ENCODE measurements around the gene ZNF579. TPM values are rescaled to one million over a fixed set of nuclear protein-coding genes. Genes with fewer than 3 reads are reported as not detected.

ZNF579 gene
- total RNA-seq, 1 donor from 2014 or later, result 10.7 TPM

DNA sequence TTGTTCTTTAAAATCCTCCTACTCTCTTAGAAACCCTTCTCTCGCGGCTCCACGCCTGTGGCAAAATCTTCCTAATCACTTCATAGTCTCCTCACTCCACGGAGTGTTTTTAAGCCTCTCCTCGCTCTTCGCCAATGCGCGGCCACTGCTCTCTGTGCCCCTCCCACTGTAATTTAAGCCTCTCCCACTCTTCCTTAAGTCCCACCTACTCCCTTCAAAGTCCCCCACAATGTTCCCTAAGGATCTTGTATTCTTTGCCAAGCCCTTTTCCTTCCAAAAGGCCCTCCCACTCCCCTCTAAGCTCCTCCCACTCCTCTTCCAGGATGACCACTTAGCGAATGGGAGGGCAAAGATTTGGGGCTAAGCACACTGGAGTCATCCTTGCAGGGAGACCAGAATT lies 17.4 kb upstream of the ZNF579 start:
- Mint-ChIP-seq H3K27me3 (ENCODE audit: low read depth) (no peaks in the 10 kb centered on the region), H3K27ac (no peak overlapping the region), H3K4me1 (ENCODE audit: low read depth) (peaks cover 16% of the 10 kb centered on the region), H3K36me3 (ENCODE audit: low read depth) (peaks cover 43% of the 10 kb centered on the region), H3K4me3 (ENCODE audit: low read depth) (no peak overlapping the region), H3K9me3 (no peaks in the 10 kb centered on the region)
- intact Hi-C loops (cut with micrococcal nuclease), result loop anchor here (2.0 kb wide), 1 partner anchor 317 kb away; the partner anchor contains the start of gene HSPBP1
- DNase-seq (ENCODE audit: low spot score), result no peak

DNA sequence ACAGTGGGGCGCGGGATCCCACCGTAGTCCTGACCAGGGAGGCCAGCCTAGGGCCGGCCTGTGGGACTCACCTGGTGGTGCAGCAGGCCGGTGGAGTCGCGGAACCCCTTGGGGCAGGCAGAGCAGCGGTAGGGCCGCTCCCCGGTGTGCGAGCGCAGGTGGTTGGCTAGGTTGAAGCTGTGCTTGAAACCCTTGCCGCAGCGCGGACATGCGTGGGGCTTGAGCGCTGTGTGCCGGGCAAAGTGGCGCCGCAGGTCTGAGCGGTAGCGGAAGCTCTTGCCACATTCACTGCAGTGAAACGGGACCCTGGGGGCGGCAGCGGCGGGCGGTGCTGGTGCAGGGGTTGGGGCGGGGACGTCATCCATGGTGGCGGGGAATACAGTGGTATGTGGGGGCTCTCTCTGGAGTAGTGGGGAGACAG lies 16.9 kb upstream of the ZNF579 start:
- peaks cover 43% of the 10 kb centered on the region for H3K36me3 Mint-ChIP-seq (ENCODE audit: low read depth)
- H3K4me3 Mint-ChIP-seq (ENCODE audit: low read depth), result no peak overlapping the region
- H3K27ac Mint-ChIP-seq, result no peak overlapping the region
- peaks cover 16% of the 10 kb centered on the region for H3K4me1 Mint-ChIP-seq (ENCODE audit: low read depth)
- no peaks in the 10 kb centered on the region for H3K27me3 Mint-ChIP-seq (ENCODE audit: low read depth)
- intact Hi-C loops (cut with micrococcal nuclease), result no loop called here
- no peak for DNase-seq (ENCODE audit: low spot score)
- H3K9me3 Mint-ChIP-seq, result no peaks in the 10 kb centered on the region

DNA sequence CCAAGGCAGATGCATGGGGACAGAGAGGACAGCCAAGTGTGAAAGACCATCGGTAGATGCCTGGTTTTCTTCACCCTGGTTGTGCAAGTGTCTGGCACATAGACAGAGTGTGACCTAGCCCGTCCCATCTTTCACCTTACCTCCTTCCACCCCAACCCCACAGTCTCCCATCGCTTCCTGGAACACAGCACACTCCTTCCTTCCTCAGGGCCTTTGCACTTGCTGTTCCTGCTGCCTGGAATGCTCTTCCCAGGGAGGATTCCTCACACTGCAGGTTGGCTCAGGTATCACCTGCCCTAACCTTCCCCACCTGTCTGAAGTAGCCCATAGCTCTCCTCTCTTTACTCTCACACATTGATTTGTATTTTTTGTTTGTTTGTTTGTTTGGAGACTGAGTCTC lies 15.7 kb upstream of the ZNF579 start:
- intact Hi-C loops (cut with micrococcal nuclease), result no loop called here
- Mint-ChIP-seq H3K9me3 (no peaks in the 10 kb centered on the region), H3K27ac (no peak overlapping the region), H3K4me3 (ENCODE audit: low read depth) (no peak overlapping the region), H3K36me3 (ENCODE audit: low read depth) (peaks cover 47% of the 10 kb centered on the region), H3K4me1 (ENCODE audit: low read depth) (peaks cover 12% of the 10 kb centered on the region), H3K27me3 (ENCODE audit: low read depth) (no peaks in the 10 kb centered on the region)
- DNase-seq (ENCODE audit: low spot score), result no peak

DNA sequence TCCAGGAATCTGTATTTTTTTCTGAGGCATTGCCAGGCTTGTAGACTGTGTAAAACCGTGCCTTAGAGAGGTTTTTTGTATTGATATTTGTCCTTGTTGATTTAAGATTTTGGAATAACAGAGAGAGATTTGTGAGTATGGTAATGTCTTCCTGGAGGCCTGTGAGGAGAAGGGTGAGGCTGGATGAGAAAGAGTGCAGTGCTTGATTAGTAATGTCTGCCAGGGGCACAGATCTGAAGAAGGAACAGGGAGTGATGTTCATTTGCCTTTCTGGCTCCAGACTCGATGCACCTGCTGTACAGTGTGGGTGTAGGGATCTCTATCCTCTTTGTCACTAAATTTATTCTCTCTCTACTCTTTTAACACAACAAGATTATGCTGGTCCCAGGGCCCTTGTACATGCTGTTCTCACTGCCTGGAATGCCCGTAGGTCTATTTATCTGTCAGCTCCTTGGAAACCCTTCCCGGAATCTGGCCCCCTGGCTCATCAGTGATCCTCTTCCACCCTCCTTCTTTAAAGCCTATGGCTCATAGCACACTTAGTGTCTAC lies 14.4 kb upstream of the ZNF579 start:
- Mint-ChIP-seq H3K4me1 (ENCODE audit: low read depth) (peaks cover 7% of the 10 kb centered on the region), H3K27ac (no peak overlapping the region), H3K27me3 (ENCODE audit: low read depth) (no peaks in the 10 kb centered on the region), H3K36me3 (ENCODE audit: low read depth) (peaks cover 49% of the 10 kb centered on the region), H3K9me3 (no peaks in the 10 kb centered on the region), H3K4me3 (ENCODE audit: low read depth) (no peak overlapping the region)
- intact Hi-C loops (cut with micrococcal nuclease), result no loop called here
- DNase-seq (ENCODE audit: low spot score), result no peak

DNA sequence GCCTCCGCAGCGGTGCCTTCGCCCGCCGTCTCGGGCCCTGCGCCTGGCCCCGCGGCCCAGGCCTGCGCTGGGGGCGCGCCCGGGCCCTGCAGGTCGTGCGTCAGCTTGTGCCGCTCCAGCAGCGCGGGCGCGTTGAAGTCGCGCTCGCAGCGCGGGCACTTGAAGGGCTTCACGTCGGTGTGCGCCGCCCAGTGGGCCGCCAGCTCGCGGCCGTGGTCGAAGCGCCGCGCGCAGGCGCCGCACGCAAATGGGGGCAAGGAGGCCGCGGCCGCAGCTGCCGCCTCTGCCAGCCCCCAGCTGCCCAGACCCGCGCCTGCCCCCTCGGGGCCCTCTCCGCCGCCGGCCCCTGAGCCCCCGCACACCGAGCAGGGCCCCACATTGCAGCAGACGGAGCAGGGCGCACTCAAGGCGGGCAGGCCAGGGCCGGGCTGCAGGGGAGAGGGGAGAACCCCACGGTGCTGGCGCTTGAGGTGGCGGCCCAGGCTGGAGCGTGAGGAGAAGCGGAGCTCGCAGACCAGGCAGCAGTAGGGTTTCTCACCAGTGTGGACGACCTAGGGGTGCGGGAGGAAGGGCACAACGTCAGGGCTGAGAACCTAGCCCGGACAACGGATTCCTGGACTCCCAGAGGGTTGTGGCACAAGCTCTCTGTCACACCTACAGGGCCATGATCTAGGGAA lies 12.6 kb upstream of the ZNF579 start:
- Mint-ChIP-seq H3K9me3 (no peaks in the 10 kb centered on the region), H3K4me3 (ENCODE audit: low read depth) (no peak overlapping the region), H3K27me3 (ENCODE audit: low read depth) (no peaks in the 10 kb centered on the region), H3K36me3 (ENCODE audit: low read depth) (peaks cover 44% of the 10 kb centered on the region), H3K4me1 (ENCODE audit: low read depth) (peaks cover 2% of the 10 kb centered on the region), H3K27ac (no peak overlapping the region)
- DNase-seq (ENCODE audit: low spot score), result no peak
- intact Hi-C loops (cut with micrococcal nuclease), result no loop called here

DNA sequence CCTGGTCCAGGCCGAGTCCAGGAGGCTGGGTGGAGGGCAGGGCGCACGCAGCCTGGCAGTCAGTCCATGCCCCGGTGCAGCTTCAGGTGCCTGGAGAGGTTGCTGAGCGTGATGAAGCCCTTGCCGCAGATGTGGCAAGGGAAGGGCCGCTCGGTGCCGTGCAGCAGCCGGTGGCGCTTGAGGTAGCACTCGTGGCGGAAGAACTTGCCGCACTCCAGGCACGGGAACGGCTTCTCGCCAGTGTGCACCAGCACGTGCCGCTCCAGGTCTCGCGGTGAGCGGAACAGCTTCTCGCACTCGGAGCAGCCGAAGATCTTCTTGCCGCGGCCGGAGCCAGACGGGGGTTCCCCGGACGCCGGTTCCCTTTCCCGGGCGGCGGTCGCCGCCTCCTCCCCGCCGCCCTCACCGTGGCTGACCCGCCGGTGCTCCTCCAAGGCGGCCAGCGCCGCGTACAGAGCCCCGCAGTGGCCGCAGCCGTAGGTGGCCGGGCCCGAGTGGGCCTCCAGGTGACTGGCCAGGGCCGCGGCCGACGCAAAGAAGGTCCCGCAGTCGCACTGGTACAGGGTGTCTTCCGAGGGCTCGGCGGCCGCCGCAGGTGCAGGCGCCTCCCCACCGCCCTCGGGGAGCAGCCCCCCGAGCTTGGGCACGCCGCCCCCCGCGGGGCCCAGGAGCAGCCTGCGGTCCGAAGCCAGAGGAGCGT lies 11.9 kb upstream of the ZNF579 start:
- no peaks in the 10 kb centered on the region for H3K9me3 Mint-ChIP-seq
- no peak overlapping the region for H3K4me3 Mint-ChIP-seq (ENCODE audit: low read depth)
- no peaks in the 10 kb centered on the region for H3K27me3 Mint-ChIP-seq (ENCODE audit: low read depth)
- DNase-seq (ENCODE audit: low spot score), result no peak
- H3K36me3 Mint-ChIP-seq (ENCODE audit: low read depth), result peaks cover 39% of the 10 kb centered on the region
- intact Hi-C loops (cut with micrococcal nuclease), result no loop called here
- peaks cover 2% of the 10 kb centered on the region for H3K4me1 Mint-ChIP-seq (ENCODE audit: low read depth)
- no peak overlapping the region for H3K27ac Mint-ChIP-seq

DNA sequence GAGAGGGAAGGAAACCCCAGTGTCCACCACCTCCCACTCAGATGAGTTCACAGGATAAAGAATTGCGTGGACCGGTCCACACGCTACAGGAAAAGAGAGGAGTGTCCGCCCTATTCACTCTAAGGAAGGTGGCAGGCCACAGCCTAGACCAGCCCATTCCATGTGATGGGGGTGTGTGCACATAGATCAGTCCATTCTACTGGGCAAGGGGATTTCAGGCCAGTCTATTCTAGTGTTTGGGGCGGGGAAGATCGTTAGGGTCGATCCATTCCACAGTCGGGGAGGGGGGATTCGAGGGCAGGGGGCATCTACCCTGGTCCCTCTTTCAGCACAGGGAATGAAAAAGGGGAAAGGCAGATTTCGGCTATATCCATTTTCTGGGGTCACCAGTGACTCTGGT lies 10.9 kb upstream of the ZNF579 start:
- Mint-ChIP-seq H3K4me1 (ENCODE audit: low read depth) (peaks cover 7% of the 10 kb centered on the region), H3K9me3 (no peaks in the 10 kb centered on the region), H3K27me3 (ENCODE audit: low read depth) (peaks cover 5% of the 10 kb centered on the region), H3K4me3 (ENCODE audit: low read depth) (no peak overlapping the region), H3K27ac (no peak overlapping the region), H3K36me3 (ENCODE audit: low read depth) (peaks cover 32% of the 10 kb centered on the region)
- no peak for DNase-seq (ENCODE audit: low spot score)
- intact Hi-C loops (cut with micrococcal nuclease), result no loop called here

DNA sequence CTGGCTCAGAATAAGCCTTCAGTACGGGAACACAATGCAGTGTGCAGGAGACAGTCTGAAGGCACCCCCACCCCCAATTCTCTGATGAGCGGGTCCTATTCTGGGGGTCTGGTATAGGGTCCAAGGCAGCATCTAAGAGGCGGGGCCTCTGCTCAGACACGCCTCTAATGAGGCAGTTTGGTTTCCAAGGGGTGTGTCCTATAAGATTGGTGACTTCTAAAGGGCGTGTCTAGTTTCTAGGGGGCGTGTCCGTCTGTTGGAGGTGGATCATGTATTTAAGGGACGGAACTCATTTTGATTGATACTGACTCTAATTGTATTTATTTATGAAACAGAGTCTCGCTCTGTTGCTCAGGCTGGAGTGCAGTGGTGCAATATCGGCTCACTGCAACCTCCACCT lies 10.0 kb upstream of the ZNF579 start:
- Mint-ChIP-seq H3K4me3 (ENCODE audit: low read depth) (no peak overlapping the region), H3K36me3 (ENCODE audit: low read depth) (peaks cover 23% of the 10 kb centered on the region), H3K27me3 (ENCODE audit: low read depth) (peaks cover 6% of the 10 kb centered on the region), H3K4me1 (ENCODE audit: low read depth) (peaks cover 11% of the 10 kb centered on the region), H3K9me3 (no peaks in the 10 kb centered on the region), H3K27ac (no peak overlapping the region)
- no peak for DNase-seq (ENCODE audit: low spot score)
- intact Hi-C loops (cut with micrococcal nuclease), result no loop called here

DNA sequence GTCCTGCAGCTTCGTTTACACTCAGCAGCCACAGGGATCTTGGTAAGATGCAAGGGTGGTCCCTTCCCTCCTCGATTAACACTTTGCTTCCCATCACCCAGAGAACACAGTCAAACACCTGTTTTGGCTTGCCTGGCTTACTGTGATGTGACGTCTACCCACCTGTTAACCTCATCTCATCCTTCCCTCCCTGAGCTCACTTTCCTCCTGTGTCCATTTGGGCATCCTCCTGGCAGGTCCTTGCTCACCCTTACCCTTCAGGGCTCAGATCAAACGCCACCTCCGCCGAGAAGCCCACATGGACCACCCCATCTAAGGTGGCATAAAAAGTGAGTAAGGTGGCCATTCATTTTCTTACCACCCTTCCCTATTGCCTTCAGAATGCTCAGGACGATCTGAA lies 9.5 kb upstream of the ZNF579 start:
- peaks cover 11% of the 10 kb centered on the region for H3K27me3 Mint-ChIP-seq (ENCODE audit: low read depth)
- H3K27ac Mint-ChIP-seq, result no peak overlapping the region
- H3K9me3 Mint-ChIP-seq, result no peaks in the 10 kb centered on the region
- intact Hi-C loops (cut with micrococcal nuclease), result no loop called here
- no peak overlapping the region for H3K4me3 Mint-ChIP-seq (ENCODE audit: low read depth)
- H3K36me3 Mint-ChIP-seq (ENCODE audit: low read depth), result peaks cover 18% of the 10 kb centered on the region
- H3K4me1 Mint-ChIP-seq (ENCODE audit: low read depth), result peaks cover 14% of the 10 kb centered on the region
- DNase-seq (ENCODE audit: low spot score), result no peak

DNA sequence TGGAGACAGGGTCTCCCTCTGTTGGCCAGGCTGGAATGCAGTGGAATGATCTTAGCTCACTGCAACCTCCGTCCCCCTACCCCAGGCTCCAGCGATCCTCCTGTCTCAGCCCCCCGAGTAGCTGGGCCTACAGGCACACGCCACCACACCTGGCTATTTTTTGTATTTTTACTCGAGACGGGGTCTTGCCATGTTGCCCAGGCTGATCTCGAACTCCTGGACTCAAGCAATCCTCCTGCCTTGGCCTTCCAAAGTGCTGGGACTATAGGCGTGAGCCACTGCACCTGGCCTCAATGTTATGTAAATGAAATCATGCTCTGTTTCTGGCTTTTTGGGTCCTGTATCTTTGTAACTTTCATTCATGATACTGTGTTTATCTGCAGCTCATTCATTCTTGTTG lies 8.1 kb upstream of the ZNF579 start:
- Mint-ChIP-seq H3K9me3 (no peaks in the 10 kb centered on the region), H3K27me3 (ENCODE audit: low read depth) (peaks cover 13% of the 10 kb centered on the region), H3K36me3 (ENCODE audit: low read depth) (peaks cover 9% of the 10 kb centered on the region), H3K27ac (no peak overlapping the region), H3K4me3 (ENCODE audit: low read depth) (no peak overlapping the region), H3K4me1 (ENCODE audit: low read depth) (peaks cover 13% of the 10 kb centered on the region)
- intact Hi-C loops (cut with micrococcal nuclease), result loop anchor here (5.0 kb wide), 1 partner anchor 39 kb away; no protein-coding TSS in a partner anchor
- DNase-seq (ENCODE audit: low spot score), result no peak

DNA sequence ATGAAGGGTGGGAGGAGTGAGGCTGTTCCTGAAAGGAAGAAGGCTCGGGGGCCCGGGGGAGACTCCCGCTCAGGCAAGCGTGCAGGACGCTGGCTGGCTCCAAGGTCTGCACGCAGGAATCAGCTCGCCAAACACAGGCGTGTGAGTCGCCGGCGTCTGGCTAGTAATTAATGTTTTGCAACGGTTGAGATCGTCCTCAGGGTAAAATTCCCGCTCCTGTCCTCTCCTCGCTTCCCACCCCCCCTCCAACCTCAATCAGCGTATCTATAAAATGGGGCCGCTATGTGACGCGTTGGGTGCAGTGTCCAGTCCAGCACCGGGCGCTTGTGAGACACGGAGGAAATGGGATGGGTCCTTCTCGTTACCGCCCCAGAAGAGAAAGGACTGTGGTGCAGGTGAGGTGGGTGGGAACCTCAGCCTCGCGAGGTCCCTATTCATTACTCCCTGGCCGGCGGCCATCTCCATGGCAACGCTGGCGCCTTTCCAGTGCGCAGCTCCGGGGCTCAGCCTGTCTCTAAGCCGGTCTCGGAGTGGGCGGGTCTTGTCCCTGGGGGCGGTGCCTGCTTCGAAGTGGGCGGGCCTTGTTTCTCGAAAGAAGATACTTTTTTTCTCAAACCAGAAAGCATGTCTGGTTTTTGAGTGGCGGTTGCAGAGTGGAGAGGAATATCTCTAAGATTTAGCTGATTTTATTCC lies 6.5 kb upstream of the ZNF579 start:
- Mint-ChIP-seq H3K4me3 (ENCODE audit: low read depth) (peak overlapping the region; percentile 75), H3K4me1 (ENCODE audit: low read depth) (peaks cover 13% of the 10 kb centered on the region)

DNA sequence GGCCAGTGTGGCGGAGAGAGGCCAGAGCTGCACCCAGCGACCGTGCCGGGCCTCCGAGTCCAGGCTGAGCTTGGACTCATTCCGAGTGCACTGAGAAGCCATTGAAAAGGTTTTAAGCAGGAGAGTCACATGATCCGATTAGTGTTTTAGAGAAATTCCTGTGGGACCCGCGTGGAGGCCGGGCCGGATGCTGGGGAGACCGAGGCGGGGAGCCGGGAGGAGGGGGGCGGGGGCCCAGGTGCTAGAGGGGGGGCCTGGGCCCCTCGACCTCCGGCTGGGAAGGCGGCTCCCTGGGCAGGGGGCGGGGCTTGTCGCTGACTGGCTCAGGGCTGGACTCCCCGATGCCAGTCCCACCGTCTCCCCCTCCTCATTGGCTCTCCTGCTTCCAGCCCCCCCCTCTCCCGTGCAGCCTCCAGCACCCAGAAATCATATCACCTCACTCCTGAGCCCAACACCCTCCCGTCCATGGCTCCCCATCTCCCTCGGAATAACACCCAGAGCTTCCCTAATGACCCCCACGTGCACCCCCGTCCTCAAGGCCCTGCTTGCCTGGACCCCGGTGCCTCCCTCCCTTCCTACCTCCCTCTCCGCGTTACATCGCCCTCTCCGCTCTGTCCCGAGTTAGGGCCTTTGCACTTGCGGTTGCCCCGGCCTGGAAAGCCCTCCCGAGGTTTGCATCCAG lies 5.2 kb upstream of the ZNF579 start:
- peaks cover 13% of the 10 kb centered on the region for H3K27me3 Mint-ChIP-seq (ENCODE audit: low read depth)
- no peaks in the 10 kb centered on the region for H3K36me3 Mint-ChIP-seq (ENCODE audit: low read depth)
- H3K4me3 Mint-ChIP-seq (ENCODE audit: low read depth), result peak overlapping the region; percentile 49
- DNase-seq (ENCODE audit: low spot score), result no peak
- H3K9me3 Mint-ChIP-seq, result no peaks in the 10 kb centered on the region
- intact Hi-C loops (cut with micrococcal nuclease), result loop anchor here (2.0 to 5.0 kb wide), 2 partner anchors 19 to 42 kb away; partner anchors contain the start of gene ZNF865
- H3K27ac Mint-ChIP-seq, result no peak overlapping the region
- H3K4me1 Mint-ChIP-seq (ENCODE audit: low read depth), result peaks cover 21% of the 10 kb centered on the region

More for the DNA sequence above, 6.5 kb upstream of the ZNF579 start:
- intact Hi-C loops (cut with micrococcal nuclease), result loop anchor here (1.0 to 5.0 kb wide), 3 partner anchors 12 to 40 kb away; partner anchors contain the start of genes FIZ1 and ZNF865
- Mint-ChIP-seq H3K36me3 (ENCODE audit: low read depth) (peaks cover 6% of the 10 kb centered on the region), H3K27me3 (ENCODE audit: low read depth) (peaks cover 13% of the 10 kb centered on the region), H3K27ac (no peak overlapping the region), H3K9me3 (no peaks in the 10 kb centered on the region)
- DNase-seq (ENCODE audit: low spot score), result peak; percentile 86

All from activated T-helper 2 cell treated with anti-CD3 and anti-CD28 coated beads, Interferon-gamma antibody, Interleukin-2, Interleukin-4, amounts not matched to agents 10 μg/mL and 5 μg/mL and 100 μg/mL, durations not matched to agents 14 hours and 24 hours and 36 hours (primary cell).